Measurements from ENCODE around the gene GARRE1. TPM values are rescaled to one million over a fixed set of nuclear protein-coding genes. Genes with fewer than 3 reads are reported as not detected.

The GARRE1 gene
- total RNA-seq, 1 experiment from 2014 or later: 16.9 TPM

- ChIA-PET RAD21 (ENCODE audit: low non-redundant PET in 1 of 2, low total read pairs in 2 of 2, uncharacterized antibody in 2 of 2, unreplicated experiment in 2 of 2) (no interaction called here), POLR2A (no interaction called here), CTCF (interaction anchor here (1.4 kb wide), 2 partner anchors 11 to 40 kb away, joined by 3 to 5 read pairs; no protein-coding TSS in a partner anchor)
- H3K9ac ChIP-seq (ENCODE audit: low read length): no peak overlapping the region
- peaks cover 72% of the 10 kb centered on the region for H3K79me2 ChIP-seq (ENCODE audit: insufficient read depth, low read length)
- peaks cover 36% of the 10 kb centered on the region in 2 experiments for H3K36me3 ChIP-seq (ENCODE audit: control insufficient read depth in 1 of 2, insufficient read depth in 2 of 2, low read length in 2 of 2)
- no TSS peak for BruUV-seq (replicated peaks)
- H3K9me2 ChIP-seq (ENCODE audit: insufficient read depth): no peaks in the 10 kb centered on the region
- H3K9me3 ChIP-seq (ENCODE audit: control insufficient read depth in 1 of 2, insufficient read depth in 1 of 2, low read depth in 1 of 2, low read length in 2 of 2): no peaks in the 10 kb centered on the region
- intact Hi-C loops (cut with micrococcal nuclease): no loop called here
- peaks cover 7% of the 10 kb centered on the region; the same call in 1 of the 2 replicates for H4K20me1 ChIP-seq (ENCODE audit: insufficient read depth)
- H3K4me2 ChIP-seq (ENCODE audit: low read length): no peak overlapping the region
- no peak overlapping the region for H3K4me3 ChIP-seq (replicated peaks in 1 of 2; ENCODE audit: low read depth in 1 of 2, low read length in 2 of 2)
- no peaks in the 10 kb centered on the region for H3K27me3 ChIP-seq (ENCODE audit: insufficient read depth, low read length)
- ATAC-seq (no peak; the same call in 1 of the 2 replicates), DNase-seq (ENCODE audit: low read depth, low spot score) (no peak)
- H3K4me1 ChIP-seq (ENCODE audit: control insufficient read depth in 1 of 2, insufficient read depth in 2 of 2, low read length in 2 of 2): peaks cover 0 to 9% of the 10 kb centered on the region in 2 experiments; a peak in 1 of 4 replicates
- no peak for TF ChIP-seq SRF (IDR thresholded peaks at IDR 0.05; ENCODE audit: low read depth)
- no peak for TF ChIP-seq ATF3 (IDR thresholded peaks at IDR 0.05)
- TF ChIP-seq REST (IDR thresholded peaks at IDR 0.05; ENCODE audit: low read depth): no peak
- TF ChIP-seq RAD21 (IDR thresholded peaks at IDR 0.05; ENCODE audit: low read depth): no peak
- no peak for TF ChIP-seq EZH2phosphoT487 (IDR thresholded peaks at IDR 0.05; ENCODE audit: borderline replicate concordance)
- no peak for TF ChIP-seq CTCF (IDR thresholded peaks at IDR 0.05 in 2 of 3, conservative IDR thresholded peaks at IDR 0.05 in 1 of 3; ENCODE audit: borderline replicate concordance in 1 of 3, insufficient read depth in 1 of 3, low read depth in 2 of 3, low read length in 2 of 3)
- no peak for TF ChIP-seq SP1 (IDR thresholded peaks at IDR 0.05; ENCODE audit: low read depth)
- TF ChIP-seq JUND (IDR thresholded peaks at IDR 0.05): no peak
- TF ChIP-seq YY1 (IDR thresholded peaks at IDR 0.05; ENCODE audit: extremely low read depth, insufficient replicate concordance, low read depth, low read length): no peak
- TF ChIP-seq EGR1 (IDR thresholded peaks at IDR 0.05; ENCODE audit: low read depth): no peak
- TF ChIP-seq, protein P1, sequence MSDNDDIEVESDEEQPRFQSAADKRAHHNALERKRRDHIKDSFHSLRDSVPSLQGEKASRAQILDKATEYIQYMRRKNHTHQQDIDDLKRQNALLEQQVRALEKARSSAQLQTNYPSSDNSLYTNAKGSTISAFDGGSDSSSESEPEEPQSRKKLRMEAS (IDR thresholded peaks at IDR 0.05): no peak
- TF ChIP-seq POLR2A (IDR thresholded peaks at IDR 0.05; ENCODE audit: borderline replicate concordance, extremely low read depth, insufficient read depth, insufficient read length): no peak
- TF ChIP-seq SIN3A (IDR thresholded peaks at IDR 0.05; ENCODE audit: low read depth): no peak
- TF ChIP-seq CEBPB (IDR thresholded peaks at IDR 0.05; ENCODE audit: low read depth): no peak
- TF ChIP-seq FOSL1 (IDR thresholded peaks at IDR 0.05; ENCODE audit: low read depth): no peak
- TF ChIP-seq TCF7L2 (IDR thresholded peaks at IDR 0.05; ENCODE audit: borderline replicate concordance, extremely low read depth, insufficient read depth, insufficient read length): no peak
- TF ChIP-seq ELF1 (IDR thresholded peaks at IDR 0.05; ENCODE audit: borderline replicate concordance, low read depth): no peak
- no peak for TF ChIP-seq CBX3 (IDR thresholded peaks at IDR 0.05; ENCODE audit: low read depth)
- no peak for TF ChIP-seq ZNF274 (IDR thresholded peaks at IDR 0.05; ENCODE audit: low read depth, low read length)
- no peak overlapping the region for H2AFZ ChIP-seq (ENCODE audit: low read depth, low read length, poor library complexity, severe bottlenecking)
- H3K27ac ChIP-seq (ENCODE audit: low read depth, low read length): 0 out of 2 replicates have a peak overlapping the region, but pooled peaks have one; percentile 6
Observed at GRCh38 chr19:34217952-34218817, 36.2 kb upstream of the GARRE1 start.
